SU-DHL-6 (cell line): ENCODE results near the gene PARN.

Source experiments
- H2AFZ ChIP-seq: fragments of 200-600 bp; sonication (generic); 2 replicates; pipeline ENCODE4 v1.6.1; 2014; ENCODE audit warnings: low read depth, mild to moderate bottlenecking, moderate library complexity, mixed read lengths, antibody characterized with exemption, low read length; ENCODE audit not compliant: severe bottlenecking
- H3F3A ChIP-seq: fragments of 200-600 bp; shearing (Covaris generic); 2 replicates; pipeline ENCODE4 v1.6.0; 2016; ENCODE audit warnings: antibody characterized with exemption, mild to moderate bottlenecking; ENCODE audit not compliant: insufficient read depth
- H3K27ac ChIP-seq: fragments of 200-600 bp; sonication (generic); 2 replicates; pipeline ENCODE4 v1.5.1; 2016; ENCODE audit warnings: low read depth, mild to moderate bottlenecking, low read length, moderate library complexity, mixed read lengths
- H3K27me3 ChIP-seq: fragments of 200-600 bp; sonication (generic), shearing (Covaris generic); 2 replicates; pipeline ENCODE4 v1.6.0; 2014; ENCODE audit warnings: mild to moderate bottlenecking, low read length
- H3K36me3 ChIP-seq: fragments of 200-600 bp; sonication (generic); 2 replicates; pipeline ENCODE4 v1.6.1; 2014; ENCODE audit warnings: mild to moderate bottlenecking, low read length, mixed read lengths
- H3K4me2 ChIP-seq: fragments of 300-600, 200-600 bp; shearing (Covaris generic), sonication (generic); 2 replicates; pipeline ENCODE4 v1.6.0; 2014; ENCODE audit warnings: low read length, low read depth, mild to moderate bottlenecking; ENCODE audit not compliant: poor library complexity, severe bottlenecking
- H3K4me3 ChIP-seq: fragments of 200-600 bp; sonication (generic); 2 replicates; pipeline ENCODE4 v1.5.1; 2014; ENCODE audit warnings: antibody characterized with exemption, low read length, mild to moderate bottlenecking, mixed read lengths; ENCODE audit not compliant: insufficient read depth, poor library complexity, severe bottlenecking
- H3K79me2 ChIP-seq: fragments of 200-600 bp; sonication (generic); 2 replicates; pipeline ENCODE4 v1.6.1; 2014; ENCODE audit warnings: mild to moderate bottlenecking, low read length, moderate library complexity; ENCODE audit not compliant: insufficient read depth
- H3K9ac ChIP-seq: fragments of 200-600 bp; sonication (generic); 2 replicates; pipeline ENCODE4 v1.7.0; 2014; ENCODE audit warnings: mild to moderate bottlenecking, low read length
- H3K9me2 ChIP-seq: fragments of 200-600 bp; sonication (generic); replicated peaks from 2 replicates; pipeline ENCODE4 v1.6.1; 2014; ENCODE audit warnings: low read length; ENCODE audit not compliant: insufficient read depth
- H3K9me3 ChIP-seq: fragments of 200-600 bp; sonication (generic); 2 replicates; pipeline ENCODE4 v1.6.1; 2014; ENCODE audit warnings: low read length, mixed read lengths; ENCODE audit not compliant: insufficient read depth
- H4K20me1 ChIP-seq: fragments of 200-600 bp; sonication (generic); 2 replicates; pipeline ENCODE4 v1.6.1; 2014; ENCODE audit warnings: low read depth, mild to moderate bottlenecking, antibody characterized with exemption, low read length, moderate library complexity, mixed read lengths
- EZH2phosphoT487 ChIP-seq: fragments of 200-600 bp; sonication (generic), shearing (Covaris generic); conservative IDR thresholded peaks from 2 replicates; pipeline ENCODE4 v1.6.1; 2018; ENCODE audit warnings: mild to moderate bottlenecking, antibody characterized with exemption, low read length, moderate library complexity, mixed read lengths
- TF ChIP-seq, protein P1 (sequence below): fragments of 200-600 bp; sonication (generic); IDR thresholded peaks from one replicate; pipeline ENCODE4 v1.5.1; 2017; ENCODE audit warnings: antibody characterized with exemption, mild to moderate bottlenecking, low read length, moderate library complexity; ENCODE audit not compliant: insufficient read depth, poor library complexity, severe bottlenecking

PARN gene

DNA sequence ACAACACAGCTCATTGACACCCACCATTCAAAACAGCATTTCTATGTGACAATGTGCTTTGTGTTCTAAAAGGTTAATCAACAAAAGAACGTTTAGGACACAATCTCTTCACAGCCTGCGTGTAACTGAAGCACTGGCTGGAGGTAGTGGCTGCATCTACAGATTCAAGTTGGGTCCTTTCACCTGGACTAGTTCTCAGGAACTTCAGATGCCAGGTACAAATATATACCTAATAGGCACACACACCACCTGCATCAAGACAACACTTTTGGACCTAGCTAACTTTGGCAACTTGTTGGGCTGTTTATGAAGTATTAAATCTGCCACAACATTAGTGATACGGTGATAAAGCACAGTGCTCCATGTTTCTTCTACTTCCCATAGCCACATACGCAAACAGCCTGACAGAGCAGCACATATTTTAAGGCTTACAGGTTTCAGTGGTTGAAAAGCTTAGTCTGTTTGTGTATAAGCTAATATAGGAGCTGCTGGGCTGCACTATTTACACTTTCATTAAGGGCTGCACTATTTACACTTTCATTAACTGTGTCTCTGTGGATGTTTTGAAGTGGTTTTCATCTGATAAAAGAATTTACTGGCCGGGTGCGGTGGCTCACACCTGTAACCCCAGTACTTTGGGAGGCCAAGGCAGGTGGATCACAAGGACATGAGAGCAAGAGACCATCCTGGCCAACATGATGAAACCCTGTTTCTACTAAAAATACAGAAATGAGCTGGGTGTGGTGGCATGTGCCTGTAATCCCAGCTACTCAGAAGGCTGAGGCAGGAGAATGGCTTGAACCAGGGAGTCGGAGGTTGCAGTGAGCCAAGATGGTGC lies 132.6 kb downstream of the PARN start:
- H3K36me3 ChIP-seq = no peaks in the 10 kb centered on the region
- peaks cover 14% of the 10 kb centered on the region; the same call in 1 of the 2 replicates for H3K79me2 ChIP-seq
- H3K9ac ChIP-seq = no peak overlapping the region
- no peaks in the 10 kb centered on the region for H4K20me1 ChIP-seq
- H3K27ac ChIP-seq = no peak overlapping the region
- H3K4me2 ChIP-seq = no peak overlapping the region
- TF ChIP-seq, protein P1, sequence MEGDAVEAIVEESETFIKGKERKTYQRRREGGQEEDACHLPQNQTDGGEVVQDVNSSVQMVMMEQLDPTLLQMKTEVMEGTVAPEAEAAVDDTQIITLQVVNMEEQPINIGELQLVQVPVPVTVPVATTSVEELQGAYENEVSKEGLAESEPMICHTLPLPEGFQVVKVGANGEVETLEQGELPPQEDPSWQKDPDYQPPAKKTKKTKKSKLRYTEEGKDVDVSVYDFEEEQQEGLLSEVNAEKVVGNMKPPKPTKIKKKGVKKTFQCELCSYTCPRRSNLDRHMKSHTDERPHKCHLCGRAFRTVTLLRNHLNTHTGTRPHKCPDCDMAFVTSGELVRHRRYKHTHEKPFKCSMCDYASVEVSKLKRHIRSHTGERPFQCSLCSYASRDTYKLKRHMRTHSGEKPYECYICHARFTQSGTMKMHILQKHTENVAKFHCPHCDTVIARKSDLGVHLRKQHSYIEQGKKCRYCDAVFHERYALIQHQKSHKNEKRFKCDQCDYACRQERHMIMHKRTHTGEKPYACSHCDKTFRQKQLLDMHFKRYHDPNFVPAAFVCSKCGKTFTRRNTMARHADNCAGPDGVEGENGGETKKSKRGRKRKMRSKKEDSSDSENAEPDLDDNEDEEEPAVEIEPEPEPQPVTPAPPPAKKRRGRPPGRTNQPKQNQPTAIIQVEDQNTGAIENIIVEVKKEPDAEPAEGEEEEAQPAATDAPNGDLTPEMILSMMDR = no peak
- no peak for TF ChIP-seq EZH2phosphoT487
- H3K27me3 ChIP-seq = no peaks in the 10 kb centered on the region
- H3K9me3 ChIP-seq = no peaks in the 10 kb centered on the region
- H2AFZ ChIP-seq = no peak overlapping the region
- no peak overlapping the region for H3K4me3 ChIP-seq
- H3K9me2 ChIP-seq = no peaks in the 10 kb centered on the region
- H3F3A ChIP-seq = no peaks in the 10 kb centered on the region

DNA sequence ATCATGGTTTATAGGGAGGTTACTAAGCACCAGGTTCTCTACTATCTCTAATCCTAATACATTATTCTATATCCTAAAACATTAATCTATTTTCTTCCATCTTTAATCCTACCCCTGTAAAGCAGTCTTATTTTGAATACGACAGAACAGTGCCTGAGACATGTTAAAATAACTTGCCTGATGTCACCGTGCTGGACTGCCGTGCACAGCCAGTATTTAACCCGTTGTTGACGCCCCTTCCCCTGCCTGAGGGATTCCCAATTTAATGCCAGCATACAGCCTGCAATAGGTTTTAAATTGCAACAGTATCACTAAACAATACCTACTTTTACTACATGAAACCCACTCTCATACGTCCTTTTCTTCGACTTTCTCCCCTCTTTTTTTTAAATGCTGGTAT lies 133.3 kb downstream of the PARN start:
- Histone ChIP-seq H3K9ac (no peak overlapping the region), H3K27me3 (no peaks in the 10 kb centered on the region), H3K4me3 (no peak overlapping the region), H3K27ac (no peak overlapping the region), H3K4me2 (no peak overlapping the region), H2AFZ (no peak overlapping the region), H3K9me3 (no peaks in the 10 kb centered on the region), H3K36me3 (no peaks in the 10 kb centered on the region), H3K9me2 (no peaks in the 10 kb centered on the region), H3K79me2 (peaks cover 18% of the 10 kb centered on the region), H4K20me1 (no peaks in the 10 kb centered on the region), H3F3A (no peaks in the 10 kb centered on the region)
- TF ChIP-seq EZH2phosphoT487 = no peak
- TF ChIP-seq, protein P1 = no peak

DNA sequence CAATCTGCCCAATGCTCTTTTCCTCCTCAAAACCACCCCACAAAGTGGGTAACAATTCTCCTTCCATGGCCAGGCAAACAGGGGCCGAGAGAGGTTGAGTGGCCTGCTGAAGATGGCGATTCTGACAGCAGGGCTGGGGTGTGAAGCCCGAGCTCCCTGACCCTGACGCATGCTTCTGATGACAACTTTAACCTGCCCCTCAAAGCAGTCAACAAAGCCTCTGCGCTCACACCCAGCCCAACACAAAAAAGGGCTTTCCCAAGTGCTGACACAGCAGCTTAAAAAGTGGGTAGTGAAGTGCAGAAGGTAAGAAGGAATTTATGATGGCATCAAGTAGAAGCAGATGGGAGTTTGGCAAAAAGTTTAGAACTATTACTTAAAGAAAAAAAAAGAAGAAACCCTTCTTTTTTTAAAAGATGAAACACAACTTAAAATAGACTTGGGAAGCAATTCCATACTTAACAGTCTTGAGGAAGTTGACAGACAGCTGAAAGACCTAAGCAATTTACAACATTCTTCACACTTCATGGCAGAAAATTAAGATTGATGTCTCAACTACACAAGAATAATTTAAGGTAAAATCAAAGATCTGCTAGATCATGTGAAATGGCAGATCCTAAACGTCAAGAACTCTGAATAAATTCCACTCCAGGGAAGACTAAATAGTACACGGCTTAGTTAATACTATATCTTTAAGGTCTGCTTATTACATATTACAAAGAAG lies 133.9 kb downstream of the PARN start:
- Histone ChIP-seq H3K27me3 (no peaks in the 10 kb centered on the region), H3K9ac (no peak overlapping the region), H3K4me2 (no peak overlapping the region), H2AFZ (no peak overlapping the region), H3K9me3 (no peaks in the 10 kb centered on the region), H3K79me2 (peaks cover 18% of the 10 kb centered on the region), H3K9me2 (no peaks in the 10 kb centered on the region), H3K36me3 (no peaks in the 10 kb centered on the region), H3K27ac (no peak overlapping the region), H3K4me3 (no peak overlapping the region), H3F3A (no peaks in the 10 kb centered on the region), H4K20me1 (no peaks in the 10 kb centered on the region)
- TF ChIP-seq EZH2phosphoT487 = no peak
- TF ChIP-seq, protein P1 = no peak
